K562 (cell line): Measurements from ENCODE around the gene B4GALT1. TPM values are rescaled to one million over a fixed set of nuclear protein-coding genes. Genes with fewer than 3 reads are reported as not detected.

Source experiments
- ESRRB ChIP-seq: fragments of 250-450 bp; sonication (Bioruptor Pico); IDR thresholded peaks from 2 replicates; pipeline ENCODE4 v1.5.0; 2020; ENCODE audit warnings: mild to moderate bottlenecking, moderate library complexity, borderline replicate concordance
- ETV6 ChIP-seq, 3 experiments: fragments of 150-350 bp in 1 of 3; sonication (generic) in 1 of 3; formaldehyde crosslinking in 1 of 3; IDR thresholded peaks; 2 replicates each; pipeline versions ENCODE4 v1.6.1 to v1.8.0; 2014 to 2022; ENCODE audit warnings: borderline replicate concordance in 2 of 3, low read depth in 2 of 3, antibody characterized with exemption in 1 of 3, low read length in 1 of 3, mild to moderate bottlenecking in 1 of 3, missing genetic modification reagents in 1 of 3
- HLTF ChIP-seq: fragments of 450-650 bp; IDR thresholded peaks from 2 replicates; pipeline ENCODE4 v1.6.1; 2016
- KDM5B ChIP-seq: fragments of 200-600 bp; sonication (generic); IDR thresholded peaks from 2 replicates; pipeline ENCODE4 v1.6.1; 2012; ENCODE audit warnings: low read depth, mild to moderate bottlenecking, moderate library complexity, low read length, control low read depth, inconsistent platforms; ENCODE audit not compliant: insufficient replicate concordance
- MTF1 ChIP-seq: fragments of 250-450 bp; sonication (Bioruptor Pico); IDR thresholded peaks from 2 replicates; pipeline ENCODE4 v1.9.0; 2021; ENCODE audit warnings: moderate library complexity, mild to moderate bottlenecking, inconsistent platforms, borderline replicate concordance
- MYBL2 ChIP-seq, 2 experiments: fragments of 450-650 bp in 1 of 2; sonication (generic) in 1 of 2; formaldehyde crosslinking in 1 of 2; IDR thresholded peaks; 2 replicates each; pipeline versions ENCODE4 v1.6.1 to v1.8.1; 2017 to 2022; ENCODE audit warnings: borderline replicate concordance in 1 of 2, inconsistent platforms in 1 of 2, low read depth in 1 of 2, mild to moderate bottlenecking in 1 of 2, missing genetic modification reagents in 1 of 2, moderate library complexity in 1 of 2
- PHF20 ChIP-seq: fragments of 450-650 bp; IDR thresholded peaks from 2 replicates; pipeline ENCODE4 v1.6.1; 2018; ENCODE audit not compliant: partially characterized antibody
- PML ChIP-seq: IDR thresholded peaks from 2 replicates; pipeline ENCODE4 v1.6.1; 2012; ENCODE audit warnings: low read length, inconsistent platforms
- STAT5B ChIP-seq: fragments of 250-450 bp; sonication (Bioruptor Pico); IDR thresholded peaks from 2 replicates; pipeline ENCODE4 v1.8.0; 2021; ENCODE audit warnings: mild to moderate bottlenecking, inconsistent platforms
- TCF7L2 ChIP-seq: fragments of 150-350 bp; IDR thresholded peaks from 2 replicates; pipeline ENCODE4 v1.6.1; 2016; ENCODE audit warnings: low read depth, mild to moderate bottlenecking, low read length, moderate library complexity
- ZNF311 ChIP-seq: fragments of 250-450 bp; sonication (Bioruptor Pico); IDR thresholded peaks from 2 replicates; pipeline ENCODE4 v1.4.0; 2020; ENCODE audit warnings: mild to moderate bottlenecking, moderate library complexity
- ZNF384 ChIP-seq: IDR thresholded peaks from 2 replicates; pipeline ENCODE4 v1.6.1; 2012; ENCODE audit warnings: low read depth, low read length, improper control_type of control experiment
- ZNF764 ChIP-seq: fragments of 250-450 bp; sonication (Bioruptor Pico); IDR thresholded peaks from 2 replicates; pipeline ENCODE4 v1.4.0; 2020; ENCODE audit warnings: low read depth, mild to moderate bottlenecking, moderate library complexity
- polyA plus RNA-seq, 8 experiments: library from polyadenylated mRNA; depleted of rRNA in 4 of 8; stranded (reverse) in 5 of 8; unstranded in 3 of 8; fragments of >200 nt; fragmentation: Nextera tagmentation in 2 of 8; fragmentation: Illumina TruSeq in 1 of 8; extraction: Ambion mirVana in 2 of 8; extraction: Trizol in 1 of 8; gene quantifications; 2 replicates each; pipeline versions ENCODE4 v1.2.1 to v1.2.3, GENCODE V29; 2011 to 2014; ENCODE audit warnings: inconsistent platforms in 1 of 8, missing spikeins in 1 of 8
- total RNA-seq, 7 experiments: library from RNA; depleted of rRNA in 6 of 7; stranded (reverse); fragments of >200 nt in 6 of 7; fragmentation: Illumina TruSeq in 2 of 7; extraction: Trizol in 2 of 7; gene quantifications; 2 replicates each; pipeline versions ENCODE4 v1.2.1 to v1.2.3, GENCODE V29; 2011 to 2021; ENCODE audit warnings: low replicate concordance in 1 of 7
- TF ChIP-seq, protein P1 (sequence below): fragments of 450-650 bp; IDR thresholded peaks from 2 replicates; pipeline ENCODE4 v1.6.1; 2016; ENCODE audit warnings: mild to moderate bottlenecking
- TF ChIP-seq, protein P2 (sequence below): sonication (generic); formaldehyde crosslinking; IDR thresholded peaks from 2 replicates; pipeline ENCODE4 v1.8.0; 2022; ENCODE audit warnings: missing genetic modification reagents, mild to moderate bottlenecking, borderline replicate concordance
- TF ChIP-seq, protein P3 (sequence below): fragments of 250-450 bp; sonication (Bioruptor Pico); IDR thresholded peaks from 2 replicates; pipeline ENCODE4 v1.8.0; 2022; ENCODE audit warnings: inconsistent platforms

The B4GALT1 gene
- total and polyA plus RNA-seq, 9 of the 15 experiments (the other 6 are each of a cell fraction or from before 2014, with no cell fraction given) = 4.1 to 26.8 (median 7.1) TPM

DNA sequence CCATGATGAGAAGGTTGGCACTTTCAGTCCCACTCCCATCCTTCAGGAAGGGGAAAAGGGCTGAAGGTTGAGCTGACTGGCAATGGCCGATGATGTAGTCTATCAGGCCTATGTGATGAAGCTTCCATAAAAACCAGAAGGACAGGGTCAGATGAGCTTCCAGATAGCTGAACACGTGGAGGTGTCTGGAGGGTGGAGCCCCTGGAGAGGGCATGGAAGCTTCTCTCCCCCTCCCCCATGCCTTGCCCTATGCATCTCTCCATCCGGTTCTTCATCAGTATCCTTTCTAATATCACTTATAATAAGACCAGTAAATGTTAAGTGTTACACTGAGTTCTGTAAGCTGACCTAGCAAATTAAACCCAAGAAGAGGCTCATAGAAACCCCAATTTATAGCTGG is 58.0 kb downstream of the B4GALT1 start (continued):
- TF ChIP-seq, protein P1, sequence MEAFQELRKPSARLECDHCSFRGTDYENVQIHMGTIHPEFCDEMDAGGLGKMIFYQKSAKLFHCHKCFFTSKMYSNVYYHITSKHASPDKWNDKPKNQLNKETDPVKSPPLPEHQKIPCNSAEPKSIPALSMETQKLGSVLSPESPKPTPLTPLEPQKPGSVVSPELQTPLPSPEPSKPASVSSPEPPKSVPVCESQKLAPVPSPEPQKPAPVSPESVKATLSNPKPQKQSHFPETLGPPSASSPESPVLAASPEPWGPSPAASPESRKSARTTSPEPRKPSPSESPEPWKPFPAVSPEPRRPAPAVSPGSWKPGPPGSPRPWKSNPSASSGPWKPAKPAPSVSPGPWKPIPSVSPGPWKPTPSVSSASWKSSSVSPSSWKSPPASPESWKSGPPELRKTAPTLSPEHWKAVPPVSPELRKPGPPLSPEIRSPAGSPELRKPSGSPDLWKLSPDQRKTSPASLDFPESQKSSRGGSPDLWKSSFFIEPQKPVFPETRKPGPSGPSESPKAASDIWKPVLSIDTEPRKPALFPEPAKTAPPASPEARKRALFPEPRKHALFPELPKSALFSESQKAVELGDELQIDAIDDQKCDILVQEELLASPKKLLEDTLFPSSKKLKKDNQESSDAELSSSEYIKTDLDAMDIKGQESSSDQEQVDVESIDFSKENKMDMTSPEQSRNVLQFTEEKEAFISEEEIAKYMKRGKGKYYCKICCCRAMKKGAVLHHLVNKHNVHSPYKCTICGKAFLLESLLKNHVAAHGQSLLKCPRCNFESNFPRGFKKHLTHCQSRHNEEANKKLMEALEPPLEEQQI = no peak
- TF ChIP-seq, protein P2, sequence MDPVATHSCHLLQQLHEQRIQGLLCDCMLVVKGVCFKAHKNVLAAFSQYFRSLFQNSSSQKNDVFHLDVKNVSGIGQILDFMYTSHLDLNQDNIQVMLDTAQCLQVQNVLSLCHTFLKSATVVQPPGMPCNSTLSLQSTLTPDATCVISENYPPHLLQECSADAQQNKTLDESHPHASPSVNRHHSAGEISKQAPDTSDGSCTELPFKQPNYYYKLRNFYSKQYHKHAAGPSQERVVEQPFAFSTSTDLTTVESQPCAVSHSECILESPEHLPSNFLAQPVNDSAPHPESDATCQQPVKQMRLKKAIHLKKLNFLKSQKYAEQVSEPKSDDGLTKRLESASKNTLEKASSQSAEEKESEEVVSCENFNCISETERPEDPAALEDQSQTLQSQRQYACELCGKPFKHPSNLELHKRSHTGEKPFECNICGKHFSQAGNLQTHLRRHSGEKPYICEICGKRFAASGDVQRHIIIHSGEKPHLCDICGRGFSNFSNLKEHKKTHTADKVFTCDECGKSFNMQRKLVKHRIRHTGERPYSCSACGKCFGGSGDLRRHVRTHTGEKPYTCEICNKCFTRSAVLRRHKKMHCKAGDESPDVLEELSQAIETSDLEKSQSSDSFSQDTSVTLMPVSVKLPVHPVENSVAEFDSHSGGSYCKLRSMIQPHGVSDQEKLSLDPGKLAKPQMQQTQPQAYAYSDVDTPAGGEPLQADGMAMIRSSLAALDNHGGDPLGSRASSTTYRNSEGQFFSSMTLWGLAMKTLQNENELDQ (CRISPR knock-in tag) = no peak
- TF ChIP-seq MYBL2 (IDR thresholded peaks at IDR 0.05; ENCODE audit: low read depth) = no peak
- no peak for TF ChIP-seq MYBL2 (CRISPR knock-in tag; IDR thresholded peaks at IDR 0.05; ENCODE audit: borderline replicate concordance)
- TF ChIP-seq STAT5B = no peak
- no peak for TF ChIP-seq KDM5B
- TF ChIP-seq ZNF764 (CRISPR knock-in tag) = no peak
- no peak for TF ChIP-seq ZNF384
- no peak for TF ChIP-seq PML
- no peak for TF ChIP-seq TCF7L2
- no peak for TF ChIP-seq ESRRB
- TF ChIP-seq, protein P3, sequence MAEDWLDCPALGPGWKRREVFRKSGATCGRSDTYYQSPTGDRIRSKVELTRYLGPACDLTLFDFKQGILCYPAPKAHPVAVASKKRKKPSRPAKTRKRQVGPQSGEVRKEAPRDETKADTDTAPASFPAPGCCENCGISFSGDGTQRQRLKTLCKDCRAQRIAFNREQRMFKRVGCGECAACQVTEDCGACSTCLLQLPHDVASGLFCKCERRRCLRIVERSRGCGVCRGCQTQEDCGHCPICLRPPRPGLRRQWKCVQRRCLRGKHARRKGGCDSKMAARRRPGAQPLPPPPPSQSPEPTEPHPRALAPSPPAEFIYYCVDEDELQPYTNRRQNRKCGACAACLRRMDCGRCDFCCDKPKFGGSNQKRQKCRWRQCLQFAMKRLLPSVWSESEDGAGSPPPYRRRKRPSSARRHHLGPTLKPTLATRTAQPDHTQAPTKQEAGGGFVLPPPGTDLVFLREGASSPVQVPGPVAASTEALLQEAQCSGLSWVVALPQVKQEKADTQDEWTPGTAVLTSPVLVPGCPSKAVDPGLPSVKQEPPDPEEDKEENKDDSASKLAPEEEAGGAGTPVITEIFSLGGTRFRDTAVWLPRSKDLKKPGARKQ (CRISPR knock-in tag) = no peak
- no peak for TF ChIP-seq ZNF311
- no peak for TF ChIP-seq MTF1 (CRISPR knock-in tag)
- TF ChIP-seq ETV6 (IDR thresholded peaks at IDR 0.05; ENCODE audit: borderline replicate concordance in 1 of 2, low read depth in 2 of 2, low read length in 1 of 2) = no peak
- no peak for TF ChIP-seq ETV6 (CRISPR knock-in tag; IDR thresholded peaks at IDR 0.05; ENCODE audit: borderline replicate concordance)
- TF ChIP-seq PHF20 = no peak
- TF ChIP-seq HLTF = no peak
